ENCODE results near the gene NOC3L. TPM values are rescaled to one million over a fixed set of nuclear protein-coding genes. Genes with fewer than 3 reads are reported as not detected.

NOC3L gene
- total and polyA plus RNA-seq, 2 of the 4 experiments (the other 2 are of a cell fraction), result 11.9 to 26.5 TPM

DNA sequence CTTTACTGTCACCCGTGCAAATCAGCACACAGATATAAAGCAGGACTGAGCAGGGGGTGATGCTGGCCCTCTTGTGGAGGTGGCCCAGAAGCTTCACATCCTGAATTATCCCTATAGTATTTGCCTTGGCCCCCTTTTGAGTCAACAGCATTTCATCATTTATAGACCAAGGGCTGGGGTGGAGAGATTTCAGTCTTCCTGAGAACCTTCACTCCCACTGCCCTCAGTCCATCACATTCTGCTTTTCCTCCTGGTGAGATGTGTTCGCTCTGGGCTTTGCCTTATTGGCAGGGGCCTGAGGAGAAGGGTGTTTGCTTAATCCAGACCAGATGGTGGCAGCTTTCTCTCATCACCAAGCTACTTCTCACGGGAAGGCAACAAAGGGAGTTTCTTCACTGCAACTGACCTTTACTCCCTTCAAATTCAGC, 47.7 kb downstream of the NOC3L start:
- H3K56ac ChIP-seq (ENCODE audit: extremely low read depth, insufficient read depth, low read length), result no peak overlapping the region
- TF ChIP-seq, protein P1, sequence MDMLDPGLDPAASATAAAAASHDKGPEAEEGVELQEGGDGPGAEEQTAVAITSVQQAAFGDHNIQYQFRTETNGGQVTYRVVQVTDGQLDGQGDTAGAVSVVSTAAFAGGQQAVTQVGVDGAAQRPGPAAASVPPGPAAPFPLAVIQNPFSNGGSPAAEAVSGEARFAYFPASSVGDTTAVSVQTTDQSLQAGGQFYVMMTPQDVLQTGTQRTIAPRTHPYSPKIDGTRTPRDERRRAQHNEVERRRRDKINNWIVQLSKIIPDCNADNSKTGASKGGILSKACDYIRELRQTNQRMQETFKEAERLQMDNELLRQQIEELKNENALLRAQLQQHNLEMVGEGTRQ (IDR thresholded peaks at IDR 0.05; ENCODE audit: low read depth, low read length), result no peak
- no peak for TF ChIP-seq MAZ (IDR thresholded peaks at IDR 0.05; ENCODE audit: borderline replicate concordance, low read depth, low read length)
- TF ChIP-seq CEBPB (IDR thresholded peaks at IDR 0.05; ENCODE audit: low read depth, low read length), result no peak
- no peak for TF ChIP-seq RAD21 (IDR thresholded peaks at IDR 0.05; ENCODE audit: low read length)
- no peak for TF ChIP-seq BHLHE40 (IDR thresholded peaks at IDR 0.05; ENCODE audit: low read depth, low read length)
- TF ChIP-seq, protein P2, sequence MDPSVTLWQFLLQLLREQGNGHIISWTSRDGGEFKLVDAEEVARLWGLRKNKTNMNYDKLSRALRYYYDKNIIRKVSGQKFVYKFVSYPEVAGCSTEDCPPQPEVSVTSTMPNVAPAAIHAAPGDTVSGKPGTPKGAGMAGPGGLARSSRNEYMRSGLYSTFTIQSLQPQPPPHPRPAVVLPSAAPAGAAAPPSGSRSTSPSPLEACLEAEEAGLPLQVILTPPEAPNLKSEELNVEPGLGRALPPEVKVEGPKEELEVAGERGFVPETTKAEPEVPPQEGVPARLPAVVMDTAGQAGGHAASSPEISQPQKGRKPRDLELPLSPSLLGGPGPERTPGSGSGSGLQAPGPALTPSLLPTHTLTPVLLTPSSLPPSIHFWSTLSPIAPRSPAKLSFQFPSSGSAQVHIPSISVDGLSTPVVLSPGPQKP (IDR thresholded peaks at IDR 0.05; ENCODE audit: borderline replicate concordance, low read depth, low read length), result no peak
- no peak for TF ChIP-seq CHD1 (IDR thresholded peaks at IDR 0.05; ENCODE audit: low read depth, low read length)
- no peak for TF ChIP-seq MAFK (IDR thresholded peaks at IDR 0.05; ENCODE audit: low read depth, low read length)
- TF ChIP-seq RFX5 (IDR thresholded peaks at IDR 0.05; ENCODE audit: low read depth, low read length), result no peak
- no peak for TF ChIP-seq SMC3 (IDR thresholded peaks at IDR 0.05; ENCODE audit: low read depth, low read length)
- TF ChIP-seq, protein P3, sequence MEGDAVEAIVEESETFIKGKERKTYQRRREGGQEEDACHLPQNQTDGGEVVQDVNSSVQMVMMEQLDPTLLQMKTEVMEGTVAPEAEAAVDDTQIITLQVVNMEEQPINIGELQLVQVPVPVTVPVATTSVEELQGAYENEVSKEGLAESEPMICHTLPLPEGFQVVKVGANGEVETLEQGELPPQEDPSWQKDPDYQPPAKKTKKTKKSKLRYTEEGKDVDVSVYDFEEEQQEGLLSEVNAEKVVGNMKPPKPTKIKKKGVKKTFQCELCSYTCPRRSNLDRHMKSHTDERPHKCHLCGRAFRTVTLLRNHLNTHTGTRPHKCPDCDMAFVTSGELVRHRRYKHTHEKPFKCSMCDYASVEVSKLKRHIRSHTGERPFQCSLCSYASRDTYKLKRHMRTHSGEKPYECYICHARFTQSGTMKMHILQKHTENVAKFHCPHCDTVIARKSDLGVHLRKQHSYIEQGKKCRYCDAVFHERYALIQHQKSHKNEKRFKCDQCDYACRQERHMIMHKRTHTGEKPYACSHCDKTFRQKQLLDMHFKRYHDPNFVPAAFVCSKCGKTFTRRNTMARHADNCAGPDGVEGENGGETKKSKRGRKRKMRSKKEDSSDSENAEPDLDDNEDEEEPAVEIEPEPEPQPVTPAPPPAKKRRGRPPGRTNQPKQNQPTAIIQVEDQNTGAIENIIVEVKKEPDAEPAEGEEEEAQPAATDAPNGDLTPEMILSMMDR (conservative IDR thresholded peaks at IDR 0.05; ENCODE audit: low read depth, low read length), result no peak
- TF ChIP-seq POLR2A (IDR thresholded peaks at IDR 0.05; ENCODE audit: low read depth, low read length), result no peak
- TF ChIP-seq NFE2L2 (IDR thresholded peaks at IDR 0.05; ENCODE audit: low read depth, low read length), result no peak
- TF ChIP-seq FOS (IDR thresholded peaks at IDR 0.05; ENCODE audit: low read depth, low read length), result no peak
- no peak for TF ChIP-seq RCOR1 (IDR thresholded peaks at IDR 0.05; ENCODE audit: insufficient replicate concordance, low read length)
- TF ChIP-seq MXI1 (IDR thresholded peaks at IDR 0.05; ENCODE audit: borderline replicate concordance, low read depth, low read length), result no peak
- H2AFZ ChIP-seq (replicated peaks; ENCODE audit: low read length, poor library complexity), result no peak overlapping the region
- no peaks in the 10 kb centered on the region for H3K79me1 ChIP-seq (ENCODE audit: low read depth in 1 of 2, low read length in 2 of 2)
- no peaks in the 10 kb centered on the region for H3K36me3 ChIP-seq (ENCODE audit: control insufficient read depth, insufficient read depth, low read length)
- no TSS peak for BruUV-seq (replicated peaks)
- no peak overlapping the region for H3K4ac ChIP-seq (ENCODE audit: low read depth, low read length)
- peaks cover 2% of the 10 kb centered on the region; the same call in 1 of the 2 replicates for H3K9me1 ChIP-seq (ENCODE audit: insufficient read depth, low read length)
- no peaks in the 10 kb centered on the region for H4K20me1 ChIP-seq (ENCODE audit: insufficient read depth, low read length)
- 0 out of 2 replicates have a peak, but pooled peaks have one; percentile 25 for ATAC-seq (ENCODE audit: low read depth)
- H2AK9ac ChIP-seq (replicated peaks; ENCODE audit: low read depth, low read length, poor library complexity), result no peak overlapping the region
- H3K23ac ChIP-seq (ENCODE audit: low read depth, low read length), result no peak overlapping the region
- H3K27me3 ChIP-seq (ENCODE audit: control insufficient read depth, insufficient read depth, low read length), result no peaks in the 10 kb centered on the region
- no peak overlapping the region for H2BK5ac ChIP-seq (ENCODE audit: low read depth, low read length, poor library complexity, severe bottlenecking)
- H3K4me1 ChIP-seq (ENCODE audit: control insufficient read depth, insufficient read depth, low read length), result peaks cover 2% of the 10 kb centered on the region; the same call in 1 of the 2 replicates
- intact Hi-C loops (cut with micrococcal nuclease) (loop anchor here (10.0 kb wide), 1 partner anchor 320 kb away; the partner anchor contains the start of gene PLCE1), dilution Hi-C loops (cut with HindIII; ENCODE audit: low sequenced_read_pairs, unreplicated experiment) (no loop called here), in situ Hi-C loops (cut with MboI; ENCODE audit: low sequenced_read_pairs) (loop anchor here (5.0 kb wide), 1 partner anchor 243 kb away; no protein-coding TSS in a partner anchor)
- H2BK120ac ChIP-seq (ENCODE audit: low read depth, low read length), result no peak overlapping the region
- no CpG with 5 or more reads among the region's 3 CpGs for WGBS, 2 experiments (ENCODE audit: extremely low coverage in 2 of 2, insufficient read length in 1 of 2)
- H2AK5ac ChIP-seq (ENCODE audit: low read depth, low read length), result no peak overlapping the region
- H3K4me3 ChIP-seq (ENCODE audit: insufficient read depth, low read depth, low read length), result no peak overlapping the region
- H3K27ac ChIP-seq (ENCODE audit: insufficient read depth, low read length), result no peak overlapping the region
- no peak overlapping the region for H3K18ac ChIP-seq (ENCODE audit: low read depth, low read length)
- H4K8ac ChIP-seq (ENCODE audit: low read depth in 2 of 2, low read length in 2 of 2), result no peak overlapping the region
- no peak overlapping the region for H4K5ac ChIP-seq (ENCODE audit: low read depth, low read length)
- DNase-seq, result peak; percentile 43
- ChIA-PET POLR2A (ENCODE audit: unreplicated experiment) (no interaction called here), CTCF (interaction anchor here (0.9 to 1.3 kb wide), 4 partner anchors 12 to 239 kb away, joined by 3 to 4 read pairs (median 3); no protein-coding TSS in a partner anchor)
- no peak overlapping the region for H3K14ac ChIP-seq (replicated peaks; ENCODE audit: low read depth, low read length)
- H3K9me3 ChIP-seq (ENCODE audit: control insufficient read depth, insufficient read depth, low read length), result no peaks in the 10 kb centered on the region
- no peak overlapping the region for H3K9ac ChIP-seq (ENCODE audit: low read depth, low read length)
- no peak overlapping the region for H3K4me2 ChIP-seq (ENCODE audit: low read depth, low read length)
- H2BK20ac ChIP-seq (ENCODE audit: low read depth, low read length), result no peak overlapping the region
- no peak overlapping the region for H2BK15ac ChIP-seq (ENCODE audit: low read depth, low read length)
- no peak overlapping the region for H4K91ac ChIP-seq (ENCODE audit: insufficient read depth, low read depth, low read length)
